Endothelial cell of umbilical vein (primary cell): ENCODE measurements around the gene DPP3. TPM values are rescaled to one million over a fixed set of nuclear protein-coding genes. Genes with fewer than 3 reads are reported as not detected.
"Not testable (repeated sequence)": the region's sequence is repeated elsewhere in the genome, so short reads cannot be mapped to it uniquely, and the experiment has no call there.

ENCODE experiments used
- BruUV-seq: library from RNA; stranded (reverse); fragments of 400-500 nt; replicated peaks from 2 replicates; lab custom pipeline; 2021; lab: Mats Ljungman, UMichigan
- CTCF ChIA-PET: fragments of 300-600, 350-600 bp; sonication (Branson Sonifier 250); formaldehyde crosslinking; loops from one replicate; lab custom pipeline; 2021; ENCODE audit warnings: antibody characterized with exemption, inconsistent platforms; lab: Charles Lee
- POLR2A ChIA-PET: fragments of 300-600, 350-600 bp; sonication (Branson Sonifier 250); formaldehyde crosslinking; loops from one replicate; lab custom pipeline; 2021; ENCODE audit warnings: antibody characterized with exemption, inconsistent platforms; lab: Charles Lee
- DNase-seq: peaks from one replicate; pipeline ENCODE4 v3.0.0-alpha.2; 2011; ENCODE audit warnings: low read depth, low spot score
- FAIRE-seq: peaks from 2 replicates; lab custom pipeline; 2011; peaks lifted over from hg19 to GRCh38; lab: Jason Lieb, UNC
- H2AFZ ChIP-seq: 2 replicates; pipeline ENCODE4 v1.6.0; 2012; ENCODE audit warnings: low read depth, low read length, control low read depth, inconsistent platforms
- H3K27ac ChIP-seq: 2 replicates; pipeline ENCODE4 v1.5.1; 2011; ENCODE audit warnings: low read depth, mild to moderate bottlenecking, control low read depth, low read length, moderate library complexity; ENCODE audit not compliant: insufficient read depth
- H3K27me3 ChIP-seq, 2 experiments: 2 replicates each; pipeline versions ENCODE4 v1.6.0 to v1.6.1; 2011; ENCODE audit warnings: low read length in 2 of 2, mixed read lengths in 1 of 2; ENCODE audit not compliant: control insufficient read depth in 2 of 2, insufficient read depth in 2 of 2
- H3K36me3 ChIP-seq, 2 experiments: 2 replicates in 1 of 2; 3 replicates in 1 of 2; pipeline ENCODE4 v1.5.1; 2011; ENCODE audit warnings: low read length in 2 of 2, mild to moderate bottlenecking in 1 of 2, moderate library complexity in 1 of 2; ENCODE audit not compliant: control insufficient read depth in 2 of 2, insufficient read depth in 2 of 2; ENCODE audit errors: extremely low read depth in 1 of 2
- H3K4me1 ChIP-seq: 3 replicates; pipeline ENCODE4 v1.5.1; 2011; ENCODE audit warnings: mild to moderate bottlenecking, low read length; ENCODE audit not compliant: control insufficient read depth, insufficient read depth; ENCODE audit errors: extremely low read depth
- H3K4me2 ChIP-seq: 2 replicates; pipeline ENCODE4 v1.6.1; 2011; ENCODE audit warnings: low read length, control low read depth, mixed read lengths; ENCODE audit not compliant: insufficient read depth
- H3K4me3 ChIP-seq, 3 experiments: fragments of 200-600 bp in 1 of 3; sonication (generic), shearing (Covaris generic) in 1 of 3; replicated peaks in 1 of 3; 2 replicates each; pipeline ENCODE4 v1.5.1; 2011 to 2016; ENCODE audit warnings: control low read depth in 3 of 3, low read length in 3 of 3, mild to moderate bottlenecking in 2 of 3, inconsistent platforms in 1 of 3, low read depth in 1 of 3, moderate library complexity in 1 of 3; ENCODE audit not compliant: insufficient read depth in 1 of 3
- H3K79me2 ChIP-seq: 2 replicates; pipeline ENCODE4 v1.6.0; 2012; ENCODE audit warnings: low read length, inconsistent platforms; ENCODE audit not compliant: control insufficient read depth, insufficient read depth
- H3K9ac ChIP-seq: replicated peaks from 2 replicates; pipeline ENCODE3; 2011; ENCODE audit warnings: low read length, control low read depth; ENCODE audit not compliant: insufficient read depth; ENCODE audit errors: extremely low read depth
- H3K9me1 ChIP-seq: replicated peaks from 3 replicates; pipeline ENCODE4 v1.6.0; 2011; ENCODE audit warnings: mild to moderate bottlenecking, low read length; ENCODE audit not compliant: control insufficient read depth, insufficient read depth; ENCODE audit errors: extremely low read depth
- H3K9me3 ChIP-seq: replicated peaks from 2 replicates; pipeline ENCODE4 v1.5.1; 2012; ENCODE audit warnings: low read length, inconsistent platforms; ENCODE audit not compliant: control insufficient read depth, insufficient read depth
- H4K20me1 ChIP-seq: replicated peaks from 2 replicates; pipeline ENCODE3; 2011; ENCODE audit warnings: mild to moderate bottlenecking, low read length; ENCODE audit not compliant: control insufficient read depth, insufficient read depth; ENCODE audit errors: extremely low read depth
- CTCF ChIP-seq, 2 donors: IDR thresholded peaks; 1 replicate in 1 of 2; 2 replicates in 1 of 2; pipeline ENCODE4 v1.5.1; 2011; ENCODE audit warnings: low read length in 2 of 2, mild to moderate bottlenecking in 2 of 2, moderate library complexity in 2 of 2, control low read depth in 1 of 2, inconsistent platforms in 1 of 2, low read depth in 1 of 2; ENCODE audit not compliant: insufficient read depth in 1 of 2; ENCODE audit errors: extremely low read depth in 1 of 2
- EZH2 ChIP-seq: IDR thresholded peaks from 2 replicates; pipeline ENCODE4 v1.6.1; 2012; ENCODE audit warnings: borderline replicate concordance, low read depth, mild to moderate bottlenecking, moderate library complexity, low read length, inconsistent platforms; ENCODE audit not compliant: severe bottlenecking
- FOS ChIP-seq: IDR thresholded peaks from 2 replicates; pipeline ENCODE4 v1.6.1; 2011; ENCODE audit warnings: mild to moderate bottlenecking, low read length, moderate library complexity, borderline replicate concordance; ENCODE audit not compliant: insufficient read depth
- GATA2 ChIP-seq: IDR thresholded peaks from 2 replicates; pipeline ENCODE4 v1.7.0; 2011; ENCODE audit warnings: low read depth, mild to moderate bottlenecking, moderate library complexity, mixed read lengths, low read length; ENCODE audit not compliant: insufficient read length, insufficient read depth
- JUN ChIP-seq: IDR thresholded peaks from 2 replicates; pipeline ENCODE4 v1.6.1; 2011; ENCODE audit warnings: borderline replicate concordance, low read depth; ENCODE audit not compliant: insufficient read length, insufficient read depth
- MYC ChIP-seq: IDR thresholded peaks from one replicate; pipeline ENCODE4 v1.6.1; 2011; ENCODE audit warnings: mild to moderate bottlenecking, low read depth, low read length
- POLR2A ChIP-seq: IDR thresholded peaks from 2 replicates; pipeline ENCODE4 v1.6.1; 2012; ENCODE audit warnings: low read depth, mild to moderate bottlenecking, control low read depth, low read length
- POLR2AphosphoS5 ChIP-seq: IDR thresholded peaks from 2 replicates; pipeline ENCODE4 v1.6.1; 2012; ENCODE audit warnings: low read depth, mild to moderate bottlenecking, control low read depth, low read length, moderate library complexity; ENCODE audit not compliant: insufficient read depth
- dilution Hi-C: fragments of 300-500 bp; cut with MboI; formaldehyde crosslinking; loops from one replicate; pipeline ENCODE4 v1.15.0; 2019; ENCODE audit warnings: low sequenced_read_pairs; ENCODE audit not compliant: extremely low pct_ligation_motif_present
- intact Hi-C: fragments of 100-400 bp; cut with micrococcal nuclease; formaldehyde crosslinking; loops from one replicate; pipeline ENCODE4 v1.10.0; 2022
- polyA plus RNA-seq, 4 experiments: library from polyadenylated mRNA; depleted of rRNA in 3 of 4; stranded (reverse) in 3 of 4; unstranded in 1 of 4; fragments of >200 nt; gene quantifications; 2 replicates each; pipeline versions ENCODE4 v1.2.1 to v1.2.3, GENCODE V29; 2011 to 2012; ENCODE audit warnings: missing spikeins in 1 of 4
- total RNA-seq: library from RNA; stranded (reverse); gene quantifications from 2 replicates; pipeline ENCODE4 v1.2.3, GENCODE V29; 2021
- TF ChIP-seq, protein P1 (sequence below): IDR thresholded peaks from 2 replicates; pipeline ENCODE4 v1.6.1; 2011; ENCODE audit not compliant: insufficient read depth, insufficient read length

Gene DPP3
- total and polyA plus RNA-seq, 2 donors (not counting 3 experiments of a cell fraction or from before 2014, with no cell fraction given), result 46.4 to 50.4 TPM

DNA sequence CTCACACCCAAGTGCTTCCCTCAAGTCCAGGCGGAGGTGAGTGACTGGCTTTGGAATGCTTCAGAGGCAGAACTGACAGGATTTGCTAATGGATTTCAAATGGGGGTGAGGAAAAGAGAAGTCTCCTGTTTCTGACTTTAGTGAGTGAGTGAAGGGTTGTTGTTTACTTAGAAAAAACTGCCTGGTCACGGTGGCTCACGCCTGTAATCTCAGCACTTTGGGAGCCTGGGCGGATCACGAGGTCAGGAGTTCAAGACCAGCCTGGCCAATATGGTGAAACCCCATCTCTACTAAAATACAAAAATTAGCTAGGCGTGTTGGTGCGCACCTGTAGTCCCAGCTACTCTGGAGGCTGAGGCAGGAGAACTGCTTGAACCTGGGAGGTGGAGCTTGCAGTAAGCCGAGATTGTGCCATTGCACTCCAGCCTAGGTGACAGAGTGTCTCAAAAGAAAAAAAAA is 48.3 kb upstream of the DPP3 start:
- H3K79me2 ChIP-seq, H3K9me1 ChIP-seq, H3K36me3 ChIP-seq, POLR2A ChIA-PET, H4K20me1 ChIP-seq, BruUV-seq, H3K4me1 ChIP-seq, intact Hi-C loops, H3K27me3 ChIP-seq, DNase-seq, H3K9me3 ChIP-seq, H3K9ac ChIP-seq, dilution Hi-C loops, FAIRE-seq, H3K4me3 ChIP-seq, H3K4me2 ChIP-seq, H2AFZ ChIP-seq, H3K27ac ChIP-seq: not testable (repeated sequence)
- CTCF ChIA-PET, result interaction anchor here (1.8 to 7.5 kb wide), 2 partner anchors 22 to 23 kb away, joined by 3 to 87 read pairs; no protein-coding TSS in a partner anchor

GRCh38 chr11:66432597-66432996 is 47.6 kb upstream of the DPP3 start:
- Histone ChIP-seq H3K9ac (no peak overlapping the region), H2AFZ (no peak overlapping the region), H3K4me1 (no peaks in the 10 kb centered on the region), H3K79me2 (no peaks in the 10 kb centered on the region), H3K9me1 (no peaks in the 10 kb centered on the region), H3K4me2 (no peak overlapping the region), H3K27ac (no peak overlapping the region), H4K20me1 (no peaks in the 10 kb centered on the region), H3K27me3 (no peaks in the 10 kb centered on the region), H3K9me3 (no peaks in the 10 kb centered on the region), H3K4me3 (no peak overlapping the region), H3K36me3 (peaks cover 4 to 9% of the 10 kb centered on the region in 2 experiments)
- no peak for TF ChIP-seq GATA2
- TF ChIP-seq CTCF (IDR thresholded peaks at IDR 0.05; ENCODE audit: extremely low read depth in 1 of 2, insufficient read depth in 1 of 2, low read depth in 1 of 2, low read length in 2 of 2), result no peak
- TF ChIP-seq POLR2AphosphoS5, result no peak
- no peak for TF ChIP-seq POLR2A
- no peak for TF ChIP-seq EZH2
- TF ChIP-seq MYC, result no peak
- TF ChIP-seq FOS, result no peak
- no peak for TF ChIP-seq JUN
- TF ChIP-seq, protein P1, sequence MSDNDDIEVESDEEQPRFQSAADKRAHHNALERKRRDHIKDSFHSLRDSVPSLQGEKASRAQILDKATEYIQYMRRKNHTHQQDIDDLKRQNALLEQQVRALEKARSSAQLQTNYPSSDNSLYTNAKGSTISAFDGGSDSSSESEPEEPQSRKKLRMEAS, result no peak
- POLR2A ChIA-PET, result no interaction called here
- BruUV-seq, result no TSS peak
- dilution Hi-C loops, result no loop called here
- no peak for DNase-seq
- FAIRE-seq, result no peak
- CTCF ChIA-PET, result interaction anchor here (1.0 to 7.5 kb wide), 5 partner anchors 11 to 69 kb away, joined by 3 to 87 read pairs (median 4); no protein-coding TSS in a partner anchor
- intact Hi-C loops, result no loop called here
